Pancreas (tissue), 10 donors: Measurements from ENCODE around the gene BZW2. TPM values are rescaled to one million over a fixed set of nuclear protein-coding genes. Genes with fewer than 3 reads are reported as not detected.

Experiments
- ATAC-seq, 4 donors: fragments of 200-7000 bp; cut with Tn5 transposase; one replicate each; pipeline versions ENCODE4 v1.8.0 to v1.9.1; 2020; ENCODE audit warnings: mild to moderate bottlenecking in 4 of 4, moderate library complexity in 4 of 4
- DNase-seq, 6 donors: peaks; one replicate each; pipeline ENCODE4 v3.0.0-alpha.2; 2020
- FAIRE-seq: peaks from 2 replicates; lab custom pipeline; 2012; peaks lifted over from hg19 to GRCh38; lab: Jason Lieb, UNC
- H3K27ac ChIP-seq, 4 donors: fragments of 200-600 bp; sonication (generic); 1 replicate in 3 of 4; 2 replicates in 1 of 4; pipeline versions ENCODE4 v1.5.0 to v1.8.0; 2020
- H3K27me3 ChIP-seq, 4 donors: fragments of 200-600 bp; one replicate each; pipeline ENCODE4 v1.8.0; 2021
- H3K36me3 ChIP-seq, 3 donors: fragments of 200-600 bp; sonication (generic) in 1 of 3; one replicate each; pipeline versions ENCODE4 v1.5.0 to v1.8.0; 2020 to 2021
- H3K4me1 ChIP-seq, 3 donors: fragments of 200-600 bp; one replicate each; pipeline ENCODE4 v1.8.0; 2021
- H3K4me3 ChIP-seq, 4 donors: fragments of 200-600 bp; sonication (generic) in 2 of 4; one replicate each; pipeline versions ENCODE4 v1.5.0 to v1.8.0; 2020 to 2021
- H3K9me3 ChIP-seq, 4 donors: fragments of 200-600 bp; one replicate each; pipeline ENCODE4 v1.8.0; 2021
- WGBS, 2 donors: extraction: QIAGEN DNeasy Blood & Tissue Kit; methylation state at CpG; one replicate each; pipeline ENCODE4 v1.1.7; 2013; 5-methylcytosine and 5-hydroxymethylcytosine counted together
- intact Hi-C, 3 donors: fragments of 100-400 bp; cut with DNase I; formaldehyde crosslinking; loops; one replicate each; pipeline versions ENCODE4 v1.11.1 to v1.14.2; 2022
- polyA plus RNA-seq, 2 donors: library from polyadenylated mRNA; stranded (reverse); fragments of 200-250 nt; gene quantifications; one replicate each; pipeline ENCODE4 v1.2.3, GENCODE V29; 2013
- total RNA-seq, 6 donors: library from RNA; stranded (reverse); fragmentation: NEBNext Ultra II Directional in 4 of 6; extraction: Animal tissue kit (Norgen Biotek cat#: 25700) in 4 of 6; gene quantifications; one replicate each; pipeline versions ENCODE4 v1.2.1 to v1.2.4, GENCODE V29; 2021 to 2023
- TF ChIP-seq, protein P1 (sequence below), 4 donors: fragments of 200-600 bp; sonication (generic) in 3 of 4; IDR thresholded peaks; one replicate each; pipeline versions ENCODE4 v1.5.0 to v1.8.0; 2021; ENCODE audit warnings: antibody characterized with exemption in 4 of 4
- donor health status: healthy with polysubstance abuse.
- donor health status: DM: no; HTN: no; CAD: no; lungs with moderate emphysema.
- donor health status: DM: no; HTN: no; CAD: no.
- donor health status: control.
- donor health status: control.
- donor health status: Bipolar disorder and iron deficiency.
- donor health status: DM: yes; HTN: yes; CAD: no.
- donor health status: DM: no; HTN: no; CAD: no.
- donor health status: DM: no; HTN: no; CAD: no.
- donor health status: DM: yes; HTN: yes; CAD: no.

BZW2 gene
- total and polyA plus RNA-seq, 8 donors, result 10.5 to 29.9 (median 18.2) TPM

DNA sequence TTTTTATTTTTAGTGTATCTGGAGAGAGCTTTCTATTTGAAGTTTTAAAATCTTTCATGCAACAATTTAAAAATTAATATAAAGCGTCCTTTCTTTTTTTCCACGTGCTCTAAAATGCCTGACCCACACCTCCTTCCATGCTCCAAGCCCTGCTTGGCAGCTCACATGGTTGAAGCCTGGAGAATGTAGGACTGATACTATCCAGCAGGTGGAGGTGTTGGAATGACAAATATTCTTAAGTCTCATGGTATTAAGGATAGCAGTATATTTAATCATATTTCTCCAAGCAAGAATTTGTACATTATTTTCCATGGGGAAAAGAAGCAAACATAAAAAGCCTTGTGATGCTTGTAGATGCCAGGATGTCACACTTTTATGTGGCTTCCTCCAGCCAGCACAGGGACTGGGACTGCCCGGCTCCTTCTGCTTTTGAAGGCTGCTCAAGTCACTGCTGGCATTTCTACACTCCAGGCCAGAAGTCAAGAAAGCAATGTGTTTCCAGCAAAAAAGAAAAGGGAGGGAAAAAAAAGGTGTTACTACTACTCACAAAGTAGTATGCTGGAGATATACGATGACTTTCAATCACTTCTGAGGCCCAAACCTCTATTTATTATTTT lies 49.7 kb downstream of the BZW2 start:
- Histone ChIP-seq H3K27me3 (no peaks in the 10 kb centered on the region), H3K4me1 (no peaks in the 10 kb centered on the region), H3K36me3 (no peaks in the 10 kb centered on the region), H3K4me3 (no peak overlapping the region), H3K9me3 (no peaks in the 10 kb centered on the region), H3K27ac (no peak overlapping the region)
- DNase-seq (peak in 2 of 6 donors; percentile 17 to 48), ATAC-seq (peak; percentile 75 to 96 (median 93)), FAIRE-seq (no peak)
- 65 to 69% methylated on average over 4 of the region's 4 CpGs for WGBS, 2 donors
- TF ChIP-seq, protein P1, sequence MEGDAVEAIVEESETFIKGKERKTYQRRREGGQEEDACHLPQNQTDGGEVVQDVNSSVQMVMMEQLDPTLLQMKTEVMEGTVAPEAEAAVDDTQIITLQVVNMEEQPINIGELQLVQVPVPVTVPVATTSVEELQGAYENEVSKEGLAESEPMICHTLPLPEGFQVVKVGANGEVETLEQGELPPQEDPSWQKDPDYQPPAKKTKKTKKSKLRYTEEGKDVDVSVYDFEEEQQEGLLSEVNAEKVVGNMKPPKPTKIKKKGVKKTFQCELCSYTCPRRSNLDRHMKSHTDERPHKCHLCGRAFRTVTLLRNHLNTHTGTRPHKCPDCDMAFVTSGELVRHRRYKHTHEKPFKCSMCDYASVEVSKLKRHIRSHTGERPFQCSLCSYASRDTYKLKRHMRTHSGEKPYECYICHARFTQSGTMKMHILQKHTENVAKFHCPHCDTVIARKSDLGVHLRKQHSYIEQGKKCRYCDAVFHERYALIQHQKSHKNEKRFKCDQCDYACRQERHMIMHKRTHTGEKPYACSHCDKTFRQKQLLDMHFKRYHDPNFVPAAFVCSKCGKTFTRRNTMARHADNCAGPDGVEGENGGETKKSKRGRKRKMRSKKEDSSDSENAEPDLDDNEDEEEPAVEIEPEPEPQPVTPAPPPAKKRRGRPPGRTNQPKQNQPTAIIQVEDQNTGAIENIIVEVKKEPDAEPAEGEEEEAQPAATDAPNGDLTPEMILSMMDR (IDR thresholded peaks at IDR 0.05), result peak in 3 of 4 donors; percentile 29 to 58 (median 44)
- intact Hi-C loops, result loop anchor here in 2 of 3 donors (10.0 kb wide), 2 partner anchors 219 to 229 kb away; no protein-coding TSS in a partner anchor

DNA sequence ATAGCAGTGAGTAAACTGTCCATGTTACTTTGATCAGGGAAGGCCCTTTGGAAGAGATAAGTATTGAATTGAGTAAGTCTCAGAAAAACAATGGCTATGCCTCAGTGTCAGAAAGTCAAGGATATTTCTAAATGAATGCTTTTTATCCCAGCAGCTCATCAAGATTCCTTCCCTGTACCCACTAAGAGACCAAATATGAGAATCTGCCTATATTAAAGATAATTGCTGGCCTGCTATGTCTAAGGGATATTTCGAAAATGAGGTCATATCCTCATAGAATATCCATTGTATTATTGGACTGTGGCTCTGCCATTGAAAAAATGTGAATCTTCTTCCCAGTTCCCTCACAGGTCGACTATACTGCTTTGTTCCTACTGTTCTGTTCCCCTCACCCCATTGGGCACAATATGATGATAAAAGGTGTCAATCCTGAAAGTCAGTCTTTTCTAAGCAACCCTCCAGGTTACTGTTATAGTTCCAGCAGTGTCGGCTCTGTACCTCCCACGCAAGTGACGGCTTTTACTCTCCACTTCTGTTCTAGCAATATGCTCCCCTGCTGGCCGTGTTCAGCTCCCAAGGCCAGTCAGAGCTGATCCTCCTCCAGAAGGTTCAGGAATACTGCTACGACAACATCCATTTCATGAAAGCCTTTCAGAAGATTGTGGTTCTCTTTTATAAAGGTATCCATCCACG lies 51.7 kb downstream of the BZW2 start:
- DNase-seq (no peak), ATAC-seq (no peak), FAIRE-seq (no peak)
- no peaks in the 10 kb centered on the region for H3K4me1 ChIP-seq
- 90 to 92% methylated on average over 8 of the region's 8 CpGs for WGBS, 2 donors
- no peak overlapping the region for H3K27ac ChIP-seq
- no peaks in the 10 kb centered on the region for H3K9me3 ChIP-seq
- H3K4me3 ChIP-seq, result no peak overlapping the region
- H3K27me3 ChIP-seq, result no peaks in the 10 kb centered on the region
- TF ChIP-seq, protein P1 (IDR thresholded peaks at IDR 0.05), result no peak
- no peaks in the 10 kb centered on the region for H3K36me3 ChIP-seq
- intact Hi-C loops, result loop anchor here in 2 of 3 donors (10.0 kb wide), 2 partner anchors 217 to 227 kb away; no protein-coding TSS in a partner anchor

DNA sequence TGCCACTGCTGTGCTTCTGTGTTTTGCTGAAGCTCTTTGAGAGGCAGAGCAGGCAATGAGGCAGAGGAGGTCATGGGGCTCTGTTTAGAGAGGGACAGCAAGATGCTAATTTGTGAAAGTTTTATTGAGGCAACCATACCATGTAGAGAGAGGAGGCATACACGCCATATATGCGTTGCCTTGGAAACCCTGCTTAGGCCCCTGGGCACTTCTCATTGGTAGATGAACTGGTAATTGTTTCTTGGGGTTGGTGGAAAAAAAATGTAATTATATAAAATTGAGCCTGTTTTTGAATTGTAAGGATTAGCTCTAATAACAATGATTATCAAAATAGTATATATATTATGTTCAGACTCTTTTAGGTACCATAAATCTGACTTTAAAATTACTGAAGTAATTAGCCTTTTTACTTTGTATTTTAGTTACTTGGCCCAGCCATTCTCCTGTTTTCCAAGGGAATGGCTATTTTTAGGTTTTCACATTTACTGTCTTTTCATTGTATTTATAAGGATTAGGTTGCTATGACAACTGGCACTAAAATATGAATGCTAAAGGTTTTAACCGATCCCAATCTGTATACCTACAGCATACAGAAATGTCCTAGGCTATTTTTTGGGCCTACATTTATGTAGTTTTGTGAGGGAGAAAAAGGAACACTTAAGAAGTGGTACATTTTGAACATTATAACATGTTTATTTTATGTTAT lies 52.4 kb downstream of the BZW2 start:
- Histone ChIP-seq H3K36me3 (no peaks in the 10 kb centered on the region), H3K4me1 (peaks cover 0 to 4% (median 0%) of the 10 kb centered on the region in 3 donors), H3K27ac (no peak overlapping the region), H3K4me3 (no peak overlapping the region), H3K27me3 (no peaks in the 10 kb centered on the region), H3K9me3 (no peaks in the 10 kb centered on the region)
- FAIRE-seq (peak; percentile 20), ATAC-seq (no peak), DNase-seq (no peak)
- intact Hi-C loops, result loop anchor here in 2 of 3 donors (10.0 kb wide), 2 partner anchors 216 to 226 kb away; no protein-coding TSS in a partner anchor
- 79 to 95% methylated on average over 3 of the region's 3 CpGs for WGBS, 2 donors
- TF ChIP-seq, protein P1 (IDR thresholded peaks at IDR 0.05), result no peak

DNA sequence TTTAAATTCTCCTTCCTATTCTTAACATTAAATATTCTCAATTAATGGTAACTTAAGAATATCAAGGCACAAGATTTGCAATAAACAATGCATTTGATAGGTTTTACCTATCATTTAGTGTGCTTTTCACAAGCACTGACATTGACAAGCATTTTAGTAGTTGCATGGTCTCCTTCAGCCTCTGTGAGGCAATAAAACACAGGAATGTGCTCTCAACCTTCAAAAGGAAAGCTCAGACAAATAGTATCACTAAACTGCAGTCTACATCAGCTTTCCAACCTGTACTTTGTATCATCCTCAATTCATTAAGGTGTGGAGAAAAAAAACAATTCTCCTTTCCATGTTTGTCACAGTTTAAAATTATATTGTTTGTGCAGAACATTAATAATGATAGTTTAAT lies 56.5 kb downstream of the BZW2 start:
- FAIRE-seq (no peak), DNase-seq (no peak), ATAC-seq (peak in 1 of 4 donors; percentile 45)
- intact Hi-C loops, result no loop called here
- peaks cover 0 to 4% (median 0%) of the 10 kb centered on the region in 3 donors for H3K4me1 ChIP-seq
- H3K9me3 ChIP-seq, result no peaks in the 10 kb centered on the region
- H3K27ac ChIP-seq, result no peak overlapping the region
- TF ChIP-seq, protein P1 (IDR thresholded peaks at IDR 0.05), result no peak
- H3K36me3 ChIP-seq, result peaks cover 0 to 6% (median 0%) of the 10 kb centered on the region in 3 donors
- no peaks in the 10 kb centered on the region for H3K27me3 ChIP-seq
- no peak overlapping the region for H3K4me3 ChIP-seq
